Mesendoderm (in vitro differentiated cells): ENCODE results near the gene SPI1. TPM values are rescaled to one million over a fixed set of nuclear protein-coding genes. Genes with fewer than 3 reads are reported as not detected.

ENCODE experiments used
- DNase-seq: peaks from one replicate; pipeline ENCODE4 v3.0.0; 2013
- H2AK5ac ChIP-seq: 2 replicates; pipeline ENCODE4 v1.6.1; 2013; ENCODE audit warnings: low read length, inconsistent platforms
- H2BK120ac ChIP-seq: 2 replicates; pipeline ENCODE4 v1.6.1; 2013; ENCODE audit warnings: low read depth, mild to moderate bottlenecking, low read length, moderate library complexity, mixed read lengths
- H2BK15ac ChIP-seq: replicated peaks from 2 replicates; pipeline ENCODE4 v1.6.1; 2013; ENCODE audit warnings: low read depth, mild to moderate bottlenecking, moderate library complexity
- H2BK5ac ChIP-seq: 2 replicates; pipeline ENCODE4 v1.6.1; 2013; ENCODE audit warnings: low read length, inconsistent platforms
- H3K18ac ChIP-seq: 2 replicates; pipeline ENCODE4 v1.6.1; 2013; ENCODE audit warnings: mild to moderate bottlenecking, low read length, mixed read lengths
- H3K23ac ChIP-seq: one replicate; pipeline ENCODE4 v1.6.1; 2013; ENCODE audit warnings: low read length
- H3K27ac ChIP-seq: 2 replicates; pipeline ENCODE4 v1.5.1; 2013; ENCODE audit warnings: low read depth, mild to moderate bottlenecking, inconsistent platforms, low read length, moderate library complexity
- H3K27me3 ChIP-seq: 2 replicates; pipeline ENCODE4 v1.6.1; 2013; ENCODE audit warnings: low read length, control low read depth, mild to moderate bottlenecking, inconsistent platforms; ENCODE audit not compliant: insufficient read depth, poor library complexity
- H3K36me3 ChIP-seq: 2 replicates; pipeline ENCODE4 v1.6.1; 2013; ENCODE audit warnings: low read length, inconsistent platforms; ENCODE audit not compliant: control insufficient read depth, insufficient read depth
- H3K4ac ChIP-seq: one replicate; pipeline ENCODE4 v1.6.1; 2013; ENCODE audit warnings: low read depth, mild to moderate bottlenecking, low read length, moderate library complexity
- H3K4me1 ChIP-seq: 2 replicates; pipeline ENCODE4 v1.6.1; 2013; ENCODE audit warnings: low read depth, low read length, inconsistent platforms; ENCODE audit not compliant: control insufficient read depth
- H3K4me2 ChIP-seq: 2 replicates; pipeline ENCODE4 v1.6.1; 2013; ENCODE audit warnings: low read length
- H3K4me3 ChIP-seq: 2 replicates; pipeline ENCODE4 v1.5.1; 2013; ENCODE audit warnings: mild to moderate bottlenecking, low read length
- H3K56ac ChIP-seq: one replicate; pipeline ENCODE4 v1.6.1; 2013; ENCODE audit warnings: low read length
- H3K79me1 ChIP-seq: 2 replicates; pipeline ENCODE4 v1.6.1; 2013; ENCODE audit warnings: low read length, inconsistent platforms
- H3K79me2 ChIP-seq: 2 replicates; pipeline ENCODE4 v1.6.1; 2013; ENCODE audit warnings: mild to moderate bottlenecking, low read length; ENCODE audit not compliant: control insufficient read depth, insufficient read depth
- H3K9ac ChIP-seq: 2 replicates; pipeline ENCODE4 v1.6.1; 2013; ENCODE audit warnings: low read length, inconsistent platforms
- H4K5ac ChIP-seq: one replicate; pipeline ENCODE4 v1.6.1; 2013; ENCODE audit warnings: low read length
- H4K8ac ChIP-seq: one replicate; pipeline ENCODE4 v1.6.1; 2013; ENCODE audit warnings: low read depth, mild to moderate bottlenecking, control low read depth, low read length, moderate library complexity
- WGBS: extraction: QIAGEN DNeasy Blood & Tissue Kit; methylation state at CpG from one replicate; pipeline ENCODE4 v1.1.7; 2013; ENCODE audit warnings: low lambda C conversion rate, missing lambda C conversion rate; ENCODE audit not compliant: insufficient coverage; ENCODE audit errors: extremely low coverage; 5-methylcytosine and 5-hydroxymethylcytosine counted together
- small RNA-seq: library from polyadenylated mRNA; stranded (forward); fragments of <200 nt; extraction: miRNeasy Mini kit (QIAGEN cat#:217004); gene quantifications from one replicate; pipeline ENCODE3, GENCODE V24; 2013; ENCODE audit not compliant: insufficient read depth

SPI1 gene

DNA sequence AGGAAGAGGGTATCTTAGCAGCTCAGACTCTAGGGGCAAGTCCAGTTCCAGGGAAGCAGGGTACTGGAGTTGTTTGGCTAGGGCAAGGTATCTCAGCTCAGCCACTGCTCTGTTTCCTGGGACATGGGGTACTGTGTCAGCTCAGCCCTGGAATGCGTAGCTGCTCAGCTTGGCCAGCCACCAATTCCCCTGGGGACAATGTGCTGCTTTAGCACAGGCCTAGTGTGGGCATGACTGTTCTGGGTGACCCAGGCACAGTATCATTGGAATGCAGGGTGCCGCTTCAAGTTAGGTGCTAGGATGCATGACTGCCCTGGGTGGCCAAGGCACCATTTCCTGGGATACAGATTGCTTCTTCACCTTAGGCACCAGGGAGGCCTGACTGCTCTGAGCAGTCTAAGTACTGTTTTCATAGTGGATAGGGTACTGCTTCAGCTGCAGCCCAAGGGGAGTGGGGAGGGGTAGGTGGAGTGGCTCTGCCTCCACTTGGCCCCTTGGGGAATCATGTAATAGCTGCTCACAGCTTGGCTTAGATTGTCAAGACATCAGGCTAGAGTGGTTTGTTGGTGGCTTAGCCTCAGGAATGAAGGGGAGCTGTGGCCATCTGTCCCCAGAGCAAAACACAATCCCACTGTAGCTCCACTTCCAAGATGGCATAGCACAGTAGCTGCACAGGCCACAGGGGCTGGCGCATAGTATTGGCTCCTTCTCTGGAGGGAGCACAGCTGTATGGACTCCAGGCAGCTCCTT lies 72.4 kb downstream of the SPI1 start:
- H3K23ac ChIP-seq: no peak overlapping the region
- no CpG with 5 or more reads among the region's 3 CpGs for WGBS

More for the DNA sequence above, 72.4 kb downstream of the SPI1 start:
- Histone ChIP-seq H3K79me2 (no peaks in the 10 kb centered on the region), H3K56ac (no peak overlapping the region), H4K8ac (no peak overlapping the region), H4K5ac (no peak overlapping the region), H3K79me1 (no peaks in the 10 kb centered on the region), H2AK5ac (no peak overlapping the region), H3K36me3 (peaks cover 5% of the 10 kb centered on the region), H3K4me1 (no peaks in the 10 kb centered on the region), H3K27ac (no peak overlapping the region), H2BK15ac (no peak overlapping the region), H3K4me2 (no peak overlapping the region), H3K18ac (no peak overlapping the region), H2BK5ac (no peak overlapping the region), H3K9ac (no peak overlapping the region), H3K4ac (no peak overlapping the region), H2BK120ac (no peak overlapping the region), H3K27me3 (no peaks in the 10 kb centered on the region), H3K4me3 (no peak overlapping the region)
- DNase-seq: no peak

Small RNAs within 50 kb of the gene (small RNA-seq; reads per million reads assigned to genes)
- gene MIR4487: not detected
